PC-3 (cell line): ENCODE measurements around the gene SLC22A1. TPM values are rescaled to one million over a fixed set of nuclear protein-coding genes. Genes with fewer than 3 reads are reported as not detected.

ENCODE experiments used
- ATAC-seq: fragments of 200-7000 bp; cut with Tn5 transposase; 2 replicates; pipeline ENCODE4 v1.9.1; 2020; ENCODE audit warnings: mild to moderate bottlenecking, moderate library complexity
- BruUV-seq: library from RNA; stranded (reverse); fragments of 400-500 nt; replicated peaks from 2 replicates; lab custom pipeline; 2021; lab: Mats Ljungman, UMichigan
- CTCF ChIA-PET: fragments of 300-600 bp; sonication (Branson Sonifier 250); formaldehyde crosslinking; loops from one replicate; lab custom pipeline; 2022; ENCODE audit warnings: antibody characterized with exemption; lab: Charles Lee
- POLR2A ChIA-PET: fragments of 300-600 bp; sonication (Branson Sonifier 250); formaldehyde crosslinking; loops from one replicate; lab custom pipeline; 2022; ENCODE audit warnings: antibody characterized with exemption; ENCODE audit not compliant: unreplicated experiment; lab: Charles Lee
- DNase-seq: peaks from one replicate; pipeline ENCODE4 v3.0.0-alpha.2; 2015
- H2AFZ ChIP-seq: fragments of 300-600 bp; sonication (generic); 2 replicates; pipeline ENCODE4 v1.6.0; 2016; ENCODE audit warnings: antibody characterized with exemption, low read length
- H3F3A ChIP-seq: fragments of 300-600 bp; sonication (generic); one replicate; pipeline ENCODE4 v1.6.0; 2017; ENCODE audit warnings: antibody characterized with exemption, low read length, control low read depth, mild to moderate bottlenecking; ENCODE audit not compliant: unreplicated experiment
- H3K27ac ChIP-seq: fragments of 300-600 bp; sonication (generic); 2 replicates; pipeline ENCODE4 v1.5.1; 2016; ENCODE audit warnings: mild to moderate bottlenecking, low read length
- H3K27me3 ChIP-seq: fragments of 300-600 bp; sonication (generic); 2 replicates; pipeline ENCODE4 v1.6.1; 2016; ENCODE audit warnings: low read length, mixed read lengths
- H3K36me3 ChIP-seq: fragments of 300-600 bp; sonication (generic); 2 replicates; pipeline ENCODE4 v1.6.1; 2016; ENCODE audit warnings: low read depth, mixed run types, low read length, mixed read lengths
- H3K4me1 ChIP-seq: fragments of 300-600 bp; sonication (generic); 2 replicates; pipeline ENCODE4 v1.5.1; 2016; ENCODE audit warnings: low read length; ENCODE audit not compliant: insufficient read depth
- H3K4me2 ChIP-seq: fragments of 300-600 bp; sonication (generic); 2 replicates; pipeline ENCODE4 v1.6.0; 2016; ENCODE audit warnings: low read length
- H3K4me3 ChIP-seq: fragments of 300-600 bp; sonication (generic); 2 replicates; pipeline ENCODE4 v1.5.1; 2016; ENCODE audit warnings: mild to moderate bottlenecking, low read length, mixed read lengths
- H3K79me2 ChIP-seq: fragments of 300-600 bp; sonication (generic); 2 replicates; pipeline ENCODE4 v1.6.1; 2017; ENCODE audit warnings: low read length, mixed read lengths
- H3K9ac ChIP-seq: fragments of 300-600 bp; sonication (generic); 2 replicates; pipeline ENCODE4 v1.6.0; 2016; ENCODE audit warnings: mild to moderate bottlenecking, low read length
- H3K9me2 ChIP-seq: fragments of 300-600 bp; sonication (generic); replicated peaks from 2 replicates; pipeline ENCODE4 v1.6.1; 2016; ENCODE audit warnings: mixed run types, low read length, mixed read lengths
- H3K9me3 ChIP-seq: fragments of 300-600 bp; sonication (generic); 2 replicates; pipeline ENCODE4 v1.6.1; 2016; ENCODE audit warnings: low read length, mixed read lengths
- H4K20me1 ChIP-seq: fragments of 300-600 bp; sonication (generic); 2 replicates; pipeline ENCODE4 v1.6.1; 2016; ENCODE audit warnings: low read length, mixed read lengths
- CTCF ChIP-seq: fragments of 300-600 bp; sonication (generic); conservative IDR thresholded peaks from 2 replicates; pipeline ENCODE4 v1.5.1; 2017; ENCODE audit warnings: antibody characterized with exemption, low read depth, mild to moderate bottlenecking, low read length
- EZH2 ChIP-seq: fragments of 300-600 bp; sonication (generic); IDR thresholded peaks from one replicate; pipeline ENCODE4 v1.6.1; 2017; ENCODE audit warnings: antibody characterized with exemption, mild to moderate bottlenecking, low read length; ENCODE audit not compliant: unreplicated experiment
- EZH2phosphoT487 ChIP-seq: fragments of 300-600 bp; sonication (generic); IDR thresholded peaks from 2 replicates; pipeline ENCODE4 v1.6.1; 2018; ENCODE audit warnings: mild to moderate bottlenecking, antibody characterized with exemption, low read length, borderline replicate concordance
- intact Hi-C: fragments of 100-400 bp; cut with micrococcal nuclease; formaldehyde crosslinking; loops from 2 replicates; pipeline ENCODE4 v1.9.0; 2023
- total RNA-seq: library from RNA; depleted of rRNA; stranded (reverse); fragments of >200 nt; gene quantifications from 2 replicates; pipeline ENCODE4 v1.2.3, GENCODE V29; 2014

The SLC22A1 gene
- total RNA-seq, 1 experiment from 2014 or later = 10.2 TPM

DNA sequence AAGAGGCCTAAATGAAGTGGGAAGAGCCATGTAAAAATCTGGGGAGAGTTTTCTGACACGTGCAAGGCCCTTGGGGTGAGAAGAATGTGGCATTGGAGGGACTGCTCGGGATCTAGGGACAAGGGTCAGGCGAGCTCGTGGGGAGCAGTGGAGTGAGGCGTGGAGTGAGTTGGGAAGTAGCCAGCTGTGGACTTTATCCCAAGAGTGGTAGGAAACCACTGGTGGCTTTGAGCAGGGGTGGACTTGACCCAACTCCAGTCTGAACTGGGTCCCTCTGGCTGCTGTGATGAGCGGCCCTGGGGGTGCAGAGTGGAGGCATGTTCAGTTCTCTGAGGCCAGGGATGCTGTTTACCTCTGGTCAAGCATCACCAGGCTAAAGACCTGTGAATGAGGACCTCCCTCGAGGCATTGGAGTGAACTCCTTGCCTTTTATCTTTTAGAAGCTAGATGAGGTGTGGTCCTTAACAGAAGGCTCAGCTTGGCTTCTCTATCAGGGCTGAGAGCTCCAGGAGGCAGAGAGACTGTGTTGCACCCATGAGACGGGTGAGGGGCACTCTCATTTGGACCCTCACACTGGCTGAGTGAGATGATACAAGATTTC is 20.6 kb downstream of the SLC22A1 start:
- no peak overlapping the region for H3K27ac ChIP-seq
- no peaks in the 10 kb centered on the region for H3K79me2 ChIP-seq
- ChIA-PET CTCF (no interaction called here), POLR2A (no interaction called here)
- no peak overlapping the region for H3K4me3 ChIP-seq
- peaks cover 31% of the 10 kb centered on the region for H3K4me1 ChIP-seq
- no peaks in the 10 kb centered on the region for H3K36me3 ChIP-seq
- H3K27me3 ChIP-seq = no peaks in the 10 kb centered on the region
- TF ChIP-seq EZH2phosphoT487 = no peak
- TF ChIP-seq CTCF = no peak
- H3K4me2 ChIP-seq = no peak overlapping the region
- DNase-seq = no peak
- no peak overlapping the region for H3K9ac ChIP-seq
- no peak overlapping the region for H2AFZ ChIP-seq
- no peaks in the 10 kb centered on the region for H4K20me1 ChIP-seq
- no peaks in the 10 kb centered on the region for H3K9me3 ChIP-seq
- no peak for ATAC-seq
- BruUV-seq = no TSS peak
- intact Hi-C loops = loop anchor here (5.0 kb wide), 1 partner anchor 60 kb away; no protein-coding TSS in a partner anchor
- H3K9me2 ChIP-seq = no peaks in the 10 kb centered on the region
- no peaks in the 10 kb centered on the region for H3F3A ChIP-seq

DNA sequence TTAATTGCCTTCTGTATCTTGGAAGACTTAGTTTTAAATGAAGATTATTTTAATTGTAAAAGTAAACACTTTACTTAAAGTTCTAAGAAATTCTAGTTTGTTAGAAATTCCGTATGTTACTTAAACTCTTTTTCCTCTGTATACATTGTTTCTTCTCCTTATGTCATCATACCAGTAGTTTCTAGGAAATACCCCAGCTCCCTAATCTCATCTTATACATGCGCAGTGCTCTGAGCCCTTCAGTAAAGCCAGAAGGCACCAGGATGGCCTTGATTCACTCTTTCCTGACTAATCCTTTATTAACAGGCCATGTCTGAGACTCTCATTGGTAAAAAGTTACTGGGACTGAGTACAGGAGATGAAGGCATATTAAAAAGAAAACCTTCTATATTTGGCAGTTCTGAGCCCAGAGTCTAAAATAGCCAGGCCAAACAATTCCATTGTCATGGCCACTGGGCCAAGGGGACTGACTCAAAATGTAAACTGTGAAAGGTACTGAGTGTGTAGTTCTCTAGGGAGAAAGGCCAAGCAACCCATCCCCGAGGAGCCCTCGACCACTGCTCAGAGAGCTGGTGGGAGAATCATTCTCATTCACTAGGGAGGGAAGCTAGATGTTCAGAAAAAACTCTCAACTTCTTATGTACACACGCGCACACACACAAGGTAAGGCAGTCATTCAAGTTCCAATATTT is 25.0 kb downstream of the SLC22A1 start:
- peaks cover 5% of the 10 kb centered on the region for H3K4me1 ChIP-seq
- H2AFZ ChIP-seq = no peak overlapping the region
- H3K79me2 ChIP-seq = no peaks in the 10 kb centered on the region
- DNase-seq (no peak), ATAC-seq (no peak)
- H3K9ac ChIP-seq = no peak overlapping the region
- H3K4me3 ChIP-seq = no peak overlapping the region
- no peaks in the 10 kb centered on the region for H3F3A ChIP-seq
- no TSS peak for BruUV-seq
- POLR2A ChIA-PET = no interaction called here
- H3K27me3 ChIP-seq = no peaks in the 10 kb centered on the region
- H3K36me3 ChIP-seq = no peaks in the 10 kb centered on the region
- H3K27ac ChIP-seq = no peak overlapping the region
- H3K9me2 ChIP-seq = no peaks in the 10 kb centered on the region
- TF ChIP-seq CTCF (no peak), EZH2 (no peak), EZH2phosphoT487 (no peak)
- no peaks in the 10 kb centered on the region for H4K20me1 ChIP-seq
- intact Hi-C loops = no loop called here
- H3K9me3 ChIP-seq = no peaks in the 10 kb centered on the region
- H3K4me2 ChIP-seq = no peak overlapping the region
- CTCF ChIA-PET = no interaction called here

DNA sequence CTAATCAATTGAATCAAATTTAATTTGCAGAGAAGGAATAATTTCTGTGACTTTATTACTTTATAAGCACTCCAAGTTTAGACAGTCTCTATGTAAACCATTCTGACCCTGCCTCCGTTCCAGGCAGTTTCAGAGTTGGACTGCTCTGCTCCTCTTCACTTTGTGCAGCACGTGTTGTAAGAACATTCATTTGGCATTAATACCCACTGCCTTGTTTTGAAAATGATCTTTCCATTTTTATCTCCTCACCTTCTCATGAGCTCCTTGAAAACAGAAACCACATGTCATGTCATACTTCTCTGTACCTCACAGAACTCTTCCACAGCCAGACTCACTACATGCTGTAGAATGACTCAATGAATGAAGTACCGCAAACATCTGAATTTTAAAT is 25.5 kb downstream of the SLC22A1 start:
- intact Hi-C loops = no loop called here
- Histone ChIP-seq H3K9ac (no peak overlapping the region), H4K20me1 (no peaks in the 10 kb centered on the region), H3K4me1 (no peaks in the 10 kb centered on the region), H3K79me2 (no peaks in the 10 kb centered on the region), H3K4me2 (no peak overlapping the region), H2AFZ (no peak overlapping the region), H3F3A (no peaks in the 10 kb centered on the region), H3K27me3 (no peaks in the 10 kb centered on the region), H3K27ac (no peak overlapping the region), H3K4me3 (no peak overlapping the region), H3K36me3 (no peaks in the 10 kb centered on the region), H3K9me2 (no peaks in the 10 kb centered on the region), H3K9me3 (no peaks in the 10 kb centered on the region)
- ChIA-PET CTCF (no interaction called here), POLR2A (interaction anchor here (0.7 kb wide), 1 partner anchor 31 kb away, joined by 4 read pairs; no protein-coding TSS in a partner anchor)
- DNase-seq = no peak
- TF ChIP-seq CTCF = no peak
- TF ChIP-seq EZH2 = no peak
- TF ChIP-seq EZH2phosphoT487 = no peak
- BruUV-seq = no TSS peak
- no peak for ATAC-seq
